Activated CD4-positive, alpha-beta T cell treated with anti-CD3 and anti-CD28 coated beads, Interleukin-2, amount 10 ng/mL, durations not matched to agents 24 days and 14 days (primary cell): Measurements from ENCODE around the gene UBE2I. TPM values are rescaled to one million over a fixed set of nuclear protein-coding genes. Genes with fewer than 3 reads are reported as not detected.
A peak's percentile ranks its signal among the peaks of the same experiment; 100 is the strongest.

Experiments
- DNase-seq: peaks from one replicate; pipeline ENCODE4 v3.0.0; 2022
- H3K27ac Mint-ChIP-seq: one replicate; pipeline ENCODE4 v1.8.0; 2022; ENCODE audit warnings: mild to moderate bottlenecking, mixed read lengths
- H3K27me3 Mint-ChIP-seq: one replicate; pipeline ENCODE4 v1.8.0; 2022; ENCODE audit warnings: mixed read lengths
- H3K36me3 Mint-ChIP-seq: one replicate; pipeline ENCODE4 v1.8.0; 2022; ENCODE audit warnings: low read depth, mild to moderate bottlenecking, mixed read lengths
- H3K4me1 Mint-ChIP-seq: one replicate; pipeline ENCODE4 v1.8.0; 2021; ENCODE audit warnings: mixed read lengths
- H3K4me3 Mint-ChIP-seq: one replicate; pipeline ENCODE4 v1.8.0; 2022; ENCODE audit warnings: mild to moderate bottlenecking, moderate library complexity, mixed read lengths
- H3K9me3 Mint-ChIP-seq: one replicate; pipeline ENCODE4 v1.8.0; 2021; ENCODE audit warnings: mixed read lengths
- intact Hi-C: fragments of 100-400 bp; cut with micrococcal nuclease; formaldehyde crosslinking; loops from one replicate; pipeline ENCODE4 v1.15.1; 2023
- total RNA-seq: library from RNA; stranded (reverse); gene quantifications from 2 replicates; pipeline ENCODE4 v1.2.3, GENCODE V29; 2022

Gene UBE2I
- total RNA-seq, 1 donor from 2014 or later: 278 TPM

DNA sequence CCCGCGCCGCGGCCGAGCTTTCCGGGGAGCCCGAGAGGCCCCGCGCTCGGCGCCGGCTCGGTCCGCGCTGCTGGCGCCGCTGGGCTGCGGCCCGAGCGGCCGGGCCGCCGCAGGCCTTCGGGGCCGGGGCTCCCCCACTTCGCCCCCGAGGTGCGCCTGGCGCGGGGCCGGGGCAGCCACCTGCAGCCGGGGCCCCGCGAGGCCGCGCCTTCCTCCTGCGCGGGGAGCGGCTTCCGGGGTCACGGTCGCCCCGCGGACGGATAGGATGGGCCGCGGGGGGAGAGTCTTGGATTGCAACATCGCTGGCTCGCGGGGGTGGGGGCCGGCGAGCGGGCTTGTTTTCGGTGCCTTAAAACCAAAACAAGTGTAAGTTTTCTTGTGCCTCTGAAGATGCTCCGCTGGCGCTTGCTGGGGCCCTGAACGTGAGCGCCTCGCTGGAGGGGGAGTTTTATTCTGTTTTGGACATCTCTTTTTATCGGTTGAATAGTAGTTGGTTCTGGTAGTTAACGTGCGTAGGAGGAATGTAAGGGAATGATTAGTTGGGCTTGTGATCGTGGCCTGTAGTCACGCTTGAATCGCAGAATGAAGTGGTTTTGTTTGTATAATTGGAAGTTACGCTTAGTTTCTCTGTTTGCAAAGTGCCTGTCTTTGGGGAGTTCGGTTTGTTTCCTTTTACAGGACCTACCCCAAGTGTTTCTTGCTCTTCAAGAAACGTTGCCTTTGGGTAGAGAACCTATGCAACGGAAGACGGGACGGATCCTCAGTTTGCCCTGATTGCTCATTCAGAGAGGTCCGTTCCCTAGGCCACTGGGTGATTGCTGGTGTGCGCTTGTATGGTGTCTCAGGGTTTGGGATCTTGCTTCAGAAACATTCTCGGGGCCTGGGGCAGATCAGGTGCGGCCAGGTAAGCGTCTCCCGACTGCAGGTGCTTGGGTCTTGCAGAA lies 724 bp downstream of the UBE2I start:
- Mint-ChIP-seq H3K27ac (peak overlapping the region; percentile 92), H3K9me3 (peaks cover 3% of the 10 kb centered on the region), H3K36me3 (peaks cover 31% of the 10 kb centered on the region), H3K4me3 (peak overlapping the region; percentile 94), H3K27me3 (no peaks in the 10 kb centered on the region), H3K4me1 (peaks cover 21% of the 10 kb centered on the region)
- peak; percentile 89 for DNase-seq
- intact Hi-C loops: loop anchor here (1.0 to 5.0 kb wide), 7 partner anchors 23 to 569 kb away; partner anchors contain the start of genes BAIAP3, CIAO3, CRAMP1 and GNPTG

DNA sequence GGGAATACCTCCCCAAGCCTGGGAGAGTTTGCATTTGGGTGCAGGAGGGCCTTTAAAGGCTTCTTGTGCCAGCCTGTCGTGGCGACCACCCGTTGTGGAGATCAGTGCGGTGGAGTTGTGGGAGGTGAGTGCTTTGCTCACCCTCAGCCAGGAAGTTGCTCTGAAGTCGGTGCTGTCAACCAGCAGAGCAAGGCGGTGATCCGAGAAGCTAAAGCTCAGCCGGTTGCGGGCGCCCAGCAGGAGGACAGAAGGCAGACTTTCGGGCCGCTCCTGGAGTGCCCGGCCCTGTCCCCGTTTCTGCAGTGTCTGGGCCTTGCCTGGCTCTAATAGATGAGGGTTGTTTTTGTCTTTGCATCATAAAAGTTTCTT lies 1.4 kb downstream of the UBE2I start:
- peak; percentile 82 for DNase-seq

DNA sequence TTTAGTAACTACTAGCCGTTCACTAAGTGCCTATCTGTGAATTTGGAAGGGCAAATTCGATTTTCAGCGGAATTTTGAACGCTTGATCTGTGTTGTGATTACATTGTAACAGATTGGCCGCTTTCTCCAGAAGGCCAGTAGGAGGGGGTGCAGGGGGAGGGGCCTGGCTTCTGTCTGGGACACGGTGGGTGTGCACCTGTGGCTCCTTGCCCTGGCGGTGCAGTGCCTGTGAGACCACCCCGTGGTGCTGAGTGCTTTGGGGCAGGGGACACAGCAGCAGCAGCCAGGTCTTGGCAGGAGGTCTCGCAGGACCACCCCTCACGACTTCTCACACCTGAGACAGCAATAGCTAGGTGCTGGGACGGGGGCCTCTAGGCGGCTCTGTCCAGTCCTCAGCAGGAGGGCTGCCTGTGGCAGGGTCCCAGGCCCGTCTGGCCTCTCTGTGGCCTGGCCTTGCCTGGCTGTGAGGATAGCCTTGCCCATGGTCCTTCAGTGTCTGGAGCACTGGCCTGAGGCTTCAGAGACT lies 1.8 kb downstream of the UBE2I start:
- Mint-ChIP-seq H3K27ac (peak overlapping the region; percentile 92), H3K4me3 (peak overlapping the region; percentile 94), H3K27me3 (no peaks in the 10 kb centered on the region), H3K36me3 (peaks cover 40% of the 10 kb centered on the region), H3K9me3 (peaks cover 3% of the 10 kb centered on the region), H3K4me1 (peaks cover 21% of the 10 kb centered on the region)
- DNase-seq: no peak
- intact Hi-C loops: loop anchor here (2.0 kb wide), 2 partner anchors 40 to 68 kb away; partner anchors contain the start of genes GNPTG and TSR3

More for the DNA sequence above, 1.4 kb downstream of the UBE2I start:
- H3K4me3 Mint-ChIP-seq: peak overlapping the region; percentile 94
- H3K9me3 Mint-ChIP-seq: peaks cover 3% of the 10 kb centered on the region
- H3K36me3 Mint-ChIP-seq: peaks cover 35% of the 10 kb centered on the region
- peaks cover 21% of the 10 kb centered on the region for H3K4me1 Mint-ChIP-seq
- intact Hi-C loops: loop anchor here (2.0 kb wide), 2 partner anchors 40 to 68 kb away; partner anchors contain the start of genes GNPTG and TSR3
- H3K27me3 Mint-ChIP-seq: no peaks in the 10 kb centered on the region
- H3K27ac Mint-ChIP-seq: peak overlapping the region; percentile 92

DNA sequence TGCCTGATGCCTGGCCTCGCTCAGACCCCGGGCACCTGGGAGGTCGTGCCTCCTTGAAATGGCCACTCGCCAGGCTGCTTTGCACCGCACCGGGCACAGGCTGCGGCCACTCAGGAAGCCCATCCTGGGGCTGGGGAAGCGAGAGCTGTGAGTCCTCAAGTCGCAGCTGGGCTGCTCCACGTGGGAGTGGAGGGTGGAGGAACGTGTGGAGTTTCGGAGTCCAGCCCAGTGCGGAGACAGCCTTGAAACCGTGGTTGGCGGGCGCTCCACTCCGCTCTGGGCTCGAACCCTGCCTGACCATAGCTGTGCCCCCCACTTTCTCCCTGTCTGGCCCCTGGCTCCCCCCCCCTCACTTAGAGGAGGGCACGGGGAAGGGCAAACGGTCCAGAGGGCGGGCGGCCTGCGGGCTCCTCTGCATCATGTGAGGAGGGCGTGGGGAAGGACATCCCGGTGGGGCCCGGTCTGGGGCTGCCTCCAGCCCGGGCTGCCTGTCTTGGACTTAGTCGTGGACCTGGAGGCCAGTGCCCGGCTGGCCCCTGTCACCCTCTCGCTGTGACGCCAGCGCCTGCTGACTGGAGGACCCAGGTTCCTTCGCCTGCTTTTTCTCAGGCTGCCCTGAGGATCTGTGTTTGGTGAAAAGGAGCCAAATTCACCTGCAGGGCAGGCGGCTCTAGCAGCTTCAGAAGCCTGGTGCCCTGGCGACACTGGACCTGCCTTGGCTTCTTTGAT lies 2.5 kb downstream of the UBE2I start:
- H3K36me3 Mint-ChIP-seq: peaks cover 43% of the 10 kb centered on the region
- intact Hi-C loops: loop anchor here (2.0 kb wide), 2 partner anchors 39 to 67 kb away; partner anchors contain the start of genes GNPTG and TSR3
- no peak for DNase-seq
- H3K4me1 Mint-ChIP-seq: peaks cover 19% of the 10 kb centered on the region
- H3K4me3 Mint-ChIP-seq: peak overlapping the region; percentile 94
- no peak overlapping the region for H3K27ac Mint-ChIP-seq
- H3K27me3 Mint-ChIP-seq: no peaks in the 10 kb centered on the region
- peaks cover 3% of the 10 kb centered on the region for H3K9me3 Mint-ChIP-seq

DNA sequence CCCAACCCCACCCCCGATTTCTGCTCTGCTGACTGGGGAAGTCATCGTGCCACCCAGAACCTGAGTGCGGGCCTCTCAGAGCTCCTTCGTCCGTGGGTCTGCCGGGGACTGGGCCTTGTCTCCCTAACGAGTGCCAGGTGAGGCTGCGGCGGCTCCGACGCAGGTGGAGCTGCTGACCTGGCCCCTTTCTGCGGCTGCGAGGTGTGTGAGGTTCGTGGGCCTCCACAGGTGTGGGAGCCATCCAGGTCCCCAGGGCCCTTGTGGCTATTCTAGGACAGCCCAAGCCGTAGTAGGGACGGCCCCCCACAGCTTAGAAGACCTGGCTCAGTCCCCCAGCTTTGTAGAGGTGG lies 3.0 kb downstream of the UBE2I start:
- H3K36me3 Mint-ChIP-seq: peaks cover 48% of the 10 kb centered on the region
- intact Hi-C loops: no loop called here
- H3K27ac Mint-ChIP-seq: no peak overlapping the region
- H3K27me3 Mint-ChIP-seq: no peaks in the 10 kb centered on the region
- peaks cover 3% of the 10 kb centered on the region for H3K9me3 Mint-ChIP-seq
- H3K4me1 Mint-ChIP-seq: peaks cover 19% of the 10 kb centered on the region
- no peak for DNase-seq
- H3K4me3 Mint-ChIP-seq: peak overlapping the region; percentile 94

DNA sequence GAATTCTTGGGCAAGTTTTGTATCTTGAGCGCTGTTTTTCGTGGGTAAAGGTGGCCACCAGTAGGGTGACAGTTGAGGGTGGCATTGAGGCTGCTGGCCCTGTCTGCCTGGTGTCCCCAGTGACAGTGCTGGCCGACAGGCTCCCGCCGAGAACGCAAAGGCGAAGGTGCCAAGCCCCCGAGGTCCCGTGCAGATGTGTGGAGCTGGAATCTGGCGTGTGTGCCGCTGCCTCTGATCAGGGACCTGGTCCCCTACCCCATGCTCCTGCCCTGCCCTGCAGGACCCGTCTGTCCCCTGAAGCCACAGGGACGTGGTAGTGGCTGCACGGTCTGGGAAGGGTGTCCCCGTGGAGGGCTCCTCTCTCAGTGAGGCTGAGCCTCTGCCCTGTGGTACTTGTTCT lies 3.5 kb downstream of the UBE2I start:
- Mint-ChIP-seq H3K4me3 (peak overlapping the region; percentile 40), H3K27ac (no peak overlapping the region), H3K9me3 (peaks cover 3% of the 10 kb centered on the region), H3K27me3 (no peaks in the 10 kb centered on the region), H3K4me1 (peaks cover 19% of the 10 kb centered on the region), H3K36me3 (peaks cover 52% of the 10 kb centered on the region)
- DNase-seq: no peak
- intact Hi-C loops: no loop called here

DNA sequence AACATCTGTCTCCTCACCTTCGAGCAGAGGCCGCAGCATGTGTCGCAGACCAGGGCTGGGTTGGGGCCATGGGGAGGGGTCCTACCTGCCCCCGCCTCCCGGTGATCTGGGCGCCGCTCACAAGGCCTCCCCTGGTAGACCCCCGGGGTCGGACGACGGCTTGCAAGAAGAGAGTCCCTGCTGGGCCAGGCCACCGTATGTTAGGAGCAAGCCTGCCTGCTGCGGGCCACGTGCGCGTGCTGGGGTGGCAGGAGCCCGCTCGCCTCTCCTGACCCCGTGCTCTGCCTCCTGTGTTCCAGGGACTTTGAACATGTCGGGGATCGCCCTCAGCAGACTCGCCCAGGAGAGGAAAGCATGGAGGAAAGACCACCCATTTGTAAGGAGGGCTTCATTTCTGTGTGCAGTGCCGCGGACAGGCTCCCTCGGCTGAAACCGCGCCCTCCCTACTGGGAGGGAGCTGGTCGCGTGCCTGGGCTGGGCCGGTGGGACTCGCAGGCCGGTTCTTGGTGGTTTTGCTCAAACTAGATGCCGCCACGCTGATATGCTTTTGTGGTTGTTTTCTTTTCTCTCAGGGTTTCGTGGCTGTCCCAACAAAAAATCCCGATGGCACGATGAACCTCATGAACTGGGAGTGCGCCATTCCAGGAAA lies 4.4 kb downstream of the UBE2I start:
- peaks cover 58% of the 10 kb centered on the region for H3K36me3 Mint-ChIP-seq
- H3K27ac Mint-ChIP-seq: no peak overlapping the region
- no peaks in the 10 kb centered on the region for H3K27me3 Mint-ChIP-seq
- no peaks in the 10 kb centered on the region for H3K9me3 Mint-ChIP-seq
- no peak for DNase-seq
- no peak overlapping the region for H3K4me3 Mint-ChIP-seq
- intact Hi-C loops: no loop called here
- H3K4me1 Mint-ChIP-seq: peaks cover 13% of the 10 kb centered on the region

DNA sequence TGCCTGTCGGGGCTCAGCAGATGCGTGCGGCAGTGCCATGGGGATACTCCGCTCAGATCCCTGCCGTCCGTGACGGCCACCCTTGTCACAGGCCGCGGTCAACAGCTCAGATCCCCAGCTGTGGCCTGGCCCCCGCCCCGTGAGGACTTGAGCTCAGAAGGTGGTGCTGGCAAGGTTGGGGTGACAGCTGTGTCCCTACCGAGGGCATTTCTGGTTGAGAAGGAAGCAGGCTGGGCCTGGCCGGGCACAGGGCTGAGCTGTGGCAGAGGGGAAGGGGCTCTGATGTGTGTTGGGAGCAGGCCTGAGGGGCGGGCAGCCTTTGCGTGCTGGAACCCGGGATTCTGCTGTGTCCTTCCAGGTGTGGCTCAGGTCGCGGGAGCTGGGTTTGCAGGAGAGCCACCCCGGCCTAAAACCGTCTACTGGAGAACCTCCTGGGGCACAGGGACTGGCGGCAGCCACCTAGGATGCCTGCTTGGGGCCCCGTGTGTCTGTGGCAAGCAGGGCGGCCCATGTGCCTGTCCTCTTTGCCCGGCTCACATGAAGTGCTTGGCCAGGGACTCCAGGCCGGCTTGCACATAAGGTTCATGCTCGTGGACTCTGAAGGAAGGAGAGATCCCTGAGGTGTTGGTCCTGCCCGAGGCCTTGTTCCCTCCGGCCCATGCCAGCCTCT lies 5.1 kb downstream of the UBE2I start:
- Mint-ChIP-seq H3K27ac (no peak overlapping the region), H3K4me3 (no peak overlapping the region), H3K9me3 (no peaks in the 10 kb centered on the region), H3K36me3 (peaks cover 63% of the 10 kb centered on the region), H3K4me1 (peaks cover 13% of the 10 kb centered on the region), H3K27me3 (no peaks in the 10 kb centered on the region)
- intact Hi-C loops: no loop called here
- DNase-seq: no peak

DNA sequence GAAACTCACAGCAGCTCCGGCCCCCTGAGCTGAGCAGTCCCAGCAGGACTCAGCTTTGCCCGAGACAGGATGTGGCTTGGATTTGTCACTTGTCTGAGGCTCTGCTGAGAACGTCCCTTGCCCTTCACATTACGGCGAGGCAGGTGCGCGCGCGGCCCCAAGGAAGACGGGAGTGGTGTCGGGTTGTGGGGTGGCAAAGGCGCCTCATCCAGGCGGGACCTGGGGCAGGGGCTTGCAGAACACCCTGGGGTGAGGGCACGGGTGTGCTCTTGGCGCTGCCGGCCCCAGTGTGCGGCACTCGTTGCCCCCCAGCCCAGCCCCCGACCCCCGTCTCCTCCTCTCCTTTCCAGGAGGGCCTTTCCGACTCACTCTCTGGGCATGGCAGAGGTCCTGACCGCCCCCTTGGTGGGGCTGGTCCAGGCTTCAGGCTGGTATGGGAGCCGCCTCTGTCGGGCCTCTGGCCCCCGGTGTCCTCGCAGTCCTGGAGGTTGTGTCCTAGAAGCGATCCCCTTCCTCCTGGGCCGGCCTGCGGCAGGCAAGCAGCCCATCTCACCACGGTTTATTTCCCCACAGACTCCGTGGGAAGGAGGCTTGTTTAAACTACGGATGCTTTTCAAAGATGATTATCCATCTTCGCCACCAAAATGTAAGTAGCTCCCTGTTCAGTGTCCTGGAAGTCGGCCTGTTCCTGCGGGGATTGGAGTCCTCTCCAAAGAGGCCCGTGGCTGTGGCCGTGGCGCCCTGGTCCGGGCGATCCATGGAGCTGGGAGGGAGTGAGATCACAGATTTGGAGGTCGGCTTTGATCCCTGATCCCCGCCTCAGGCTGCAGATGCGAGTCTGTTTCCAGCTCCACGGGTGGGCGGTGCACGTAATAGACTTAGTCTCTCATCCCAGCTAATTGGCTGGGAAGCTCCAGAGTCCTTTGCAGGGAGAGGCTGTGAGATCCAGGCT lies 5.9 kb downstream of the UBE2I start:
- no peaks in the 10 kb centered on the region for H3K27me3 Mint-ChIP-seq
- DNase-seq: no peak
- no peaks in the 10 kb centered on the region for H3K9me3 Mint-ChIP-seq
- intact Hi-C loops: no loop called here
- peaks cover 67% of the 10 kb centered on the region for H3K36me3 Mint-ChIP-seq
- H3K27ac Mint-ChIP-seq: no peak overlapping the region
- no peak overlapping the region for H3K4me3 Mint-ChIP-seq
- H3K4me1 Mint-ChIP-seq: peaks cover 9% of the 10 kb centered on the region

DNA sequence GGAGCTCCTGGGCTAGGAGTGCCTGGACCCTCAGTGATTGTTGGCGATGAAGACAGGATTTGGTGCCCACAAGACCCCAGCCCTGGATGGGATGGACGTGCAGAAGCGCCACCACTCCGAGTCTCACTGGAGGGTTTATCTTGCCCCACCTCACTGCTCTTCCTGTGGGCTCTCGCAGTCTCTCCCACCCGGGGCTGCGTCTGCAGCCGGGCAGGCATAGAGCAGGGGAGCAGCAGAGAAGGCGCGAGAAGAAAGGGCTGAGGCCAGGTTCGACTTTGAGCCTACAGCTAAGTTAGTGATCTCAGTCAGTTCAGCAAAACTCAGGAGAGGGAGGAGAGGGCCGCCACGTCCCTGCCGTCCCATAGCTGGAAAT lies 6.6 kb downstream of the UBE2I start:
- DNase-seq: no peak
- peaks cover 8% of the 10 kb centered on the region for H3K4me1 Mint-ChIP-seq
- H3K36me3 Mint-ChIP-seq: peaks cover 64% of the 10 kb centered on the region
- no peak overlapping the region for H3K27ac Mint-ChIP-seq
- H3K27me3 Mint-ChIP-seq: no peaks in the 10 kb centered on the region
- intact Hi-C loops: no loop called here
- H3K4me3 Mint-ChIP-seq: no peak overlapping the region
- H3K9me3 Mint-ChIP-seq: no peaks in the 10 kb centered on the region

DNA sequence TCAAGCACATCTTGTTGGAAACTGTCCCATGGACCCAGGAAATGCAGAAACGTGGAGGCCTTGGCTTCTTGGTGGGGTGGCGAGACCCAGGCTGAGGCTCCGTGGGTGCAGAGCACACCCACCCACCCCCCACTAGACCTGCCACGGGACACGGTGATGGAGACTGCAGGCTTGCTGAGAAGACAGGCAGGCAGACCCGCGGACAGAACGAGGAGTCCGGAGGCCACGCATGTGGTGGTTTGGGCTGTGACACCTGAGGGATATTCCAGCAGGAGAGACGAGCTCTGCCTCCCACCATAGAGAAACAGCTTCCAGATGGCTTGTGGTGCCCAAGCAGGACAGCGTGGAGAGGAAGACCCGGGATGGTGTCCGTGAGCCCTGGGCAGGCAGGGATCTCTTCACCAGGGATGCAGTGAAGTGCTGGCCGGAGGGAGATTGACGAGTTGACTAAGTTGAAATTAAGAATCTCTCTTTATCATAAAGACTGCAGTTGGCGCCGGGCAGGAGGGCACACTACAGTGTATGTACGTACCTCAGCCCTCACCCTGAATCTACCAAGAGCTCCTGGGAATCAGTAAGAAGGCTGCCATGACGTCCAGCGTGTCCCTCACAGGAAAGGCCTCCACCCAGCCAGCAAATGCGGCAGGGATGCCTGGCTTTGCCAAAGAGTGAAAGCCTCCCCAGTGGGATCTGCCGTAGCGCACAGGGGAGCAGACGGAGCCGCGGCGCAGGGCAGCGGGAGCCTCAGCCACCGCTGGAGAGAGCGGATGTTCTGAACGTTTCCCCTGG lies 8.2 kb downstream of the UBE2I start:
- intact Hi-C loops: no loop called here
- no peaks in the 10 kb centered on the region for H3K27me3 Mint-ChIP-seq
- peaks cover 3% of the 10 kb centered on the region for H3K4me1 Mint-ChIP-seq
- DNase-seq: no peak
- no peaks in the 10 kb centered on the region for H3K9me3 Mint-ChIP-seq
- H3K27ac Mint-ChIP-seq: no peak overlapping the region
- peaks cover 64% of the 10 kb centered on the region for H3K36me3 Mint-ChIP-seq
- H3K4me3 Mint-ChIP-seq: no peak overlapping the region

DNA sequence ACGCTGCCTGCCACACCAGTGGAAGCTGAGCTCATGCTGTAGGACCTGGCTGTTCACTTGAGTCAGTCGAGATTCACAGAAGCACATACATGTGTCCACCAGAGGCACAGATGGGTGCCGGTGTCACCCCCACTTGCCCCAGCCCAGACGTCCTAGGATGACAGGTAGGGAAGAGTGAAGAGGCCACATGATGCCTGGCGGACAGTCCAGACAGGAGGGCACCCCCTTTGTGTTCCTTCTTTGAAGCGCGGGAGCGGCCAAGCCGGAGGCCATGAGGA lies 8.8 kb downstream of the UBE2I start:
- Mint-ChIP-seq H3K4me3 (no peak overlapping the region), H3K36me3 (peaks cover 60% of the 10 kb centered on the region), H3K27ac (no peak overlapping the region), H3K27me3 (no peaks in the 10 kb centered on the region), H3K4me1 (peaks cover under 1% of the 10 kb centered on the region), H3K9me3 (no peaks in the 10 kb centered on the region)
- intact Hi-C loops: no loop called here
- DNase-seq: no peak
